Activated naive CD4-positive, alpha-beta T cell treated with anti-CD3 and anti-CD28 coated beads for 36 hours (primary cell): ENCODE measurements around the gene MAMSTR. TPM values are rescaled to one million over a fixed set of nuclear protein-coding genes. Genes with fewer than 3 reads are reported as not detected.

ENCODE experiments used
- CTCF ChIA-PET: fragments of 350-600 bp; sonication (Branson Sonifier 250); formaldehyde crosslinking; loops from one replicate; lab custom pipeline; 2021; ENCODE audit warnings: antibody characterized with exemption; lab: Charles Lee
- DNase-seq: peaks from one replicate; pipeline ENCODE4 v3.0.0-alpha.2; 2020
- H3K27ac Mint-ChIP-seq: one replicate; pipeline ENCODE4 v1.8.0; 2021; ENCODE audit warnings: mild to moderate bottlenecking, mixed read lengths
- H3K27me3 Mint-ChIP-seq: one replicate; pipeline ENCODE4 v1.8.0; 2021; ENCODE audit warnings: low read depth, mixed read lengths
- H3K36me3 Mint-ChIP-seq: one replicate; pipeline ENCODE4 v1.8.0; 2021; ENCODE audit warnings: low read depth, mixed read lengths
- H3K4me1 Mint-ChIP-seq: one replicate; pipeline ENCODE4 v1.8.0; 2021; ENCODE audit warnings: low read depth, mixed read lengths
- H3K4me3 Mint-ChIP-seq: one replicate; pipeline ENCODE4 v1.8.0; 2021; ENCODE audit warnings: mild to moderate bottlenecking, moderate library complexity, mixed read lengths
- H3K9me3 Mint-ChIP-seq: one replicate; pipeline ENCODE4 v1.8.0; 2021; ENCODE audit warnings: mixed read lengths
- intact Hi-C: fragments of 100-400 bp; cut with micrococcal nuclease; formaldehyde crosslinking; loops from one replicate; pipeline ENCODE4 v1.15.1; 2023
- total RNA-seq, 2 experiments: library from RNA; stranded (reverse); gene quantifications; one replicate each; pipeline ENCODE4 v1.2.3, GENCODE V29; 2021

The MAMSTR gene
- total RNA-seq, 2 experiments from 2014 or later: 0.44 to 0.57 TPM

DNA sequence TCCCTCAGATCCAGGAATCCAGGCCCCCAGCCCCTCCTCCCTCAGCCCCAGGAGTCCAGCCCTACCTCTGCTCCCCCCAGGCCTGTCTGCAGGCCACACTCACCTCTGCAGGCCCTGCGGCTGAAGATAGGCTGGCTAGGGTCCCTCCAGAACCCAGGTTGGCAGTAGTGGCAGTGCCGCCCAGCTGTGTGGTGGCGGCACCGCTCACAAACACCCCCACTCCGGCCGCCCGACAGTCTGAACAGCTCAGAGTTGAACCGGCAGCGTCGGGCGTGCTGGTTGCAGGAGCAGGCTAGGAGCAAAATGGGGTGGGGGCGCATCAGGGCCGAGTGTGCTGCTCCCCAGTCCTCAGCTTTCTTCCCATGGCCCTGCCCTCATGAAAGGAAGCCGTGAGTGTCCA is 55.0 kb downstream of the MAMSTR start:
- Mint-ChIP-seq H3K27me3 (no peaks in the 10 kb centered on the region), H3K27ac (no peak overlapping the region), H3K4me1 (peaks cover 8% of the 10 kb centered on the region), H3K36me3 (no peaks in the 10 kb centered on the region), H3K9me3 (no peaks in the 10 kb centered on the region), H3K4me3 (no peak overlapping the region)
- CTCF ChIA-PET: interaction anchor here (0.6 to 1.3 kb wide), 2 partner anchors 10 to 105 kb away, joined by 3 to 7 read pairs; no protein-coding TSS in a partner anchor
- intact Hi-C loops: no loop called here
- no peak for DNase-seq

DNA sequence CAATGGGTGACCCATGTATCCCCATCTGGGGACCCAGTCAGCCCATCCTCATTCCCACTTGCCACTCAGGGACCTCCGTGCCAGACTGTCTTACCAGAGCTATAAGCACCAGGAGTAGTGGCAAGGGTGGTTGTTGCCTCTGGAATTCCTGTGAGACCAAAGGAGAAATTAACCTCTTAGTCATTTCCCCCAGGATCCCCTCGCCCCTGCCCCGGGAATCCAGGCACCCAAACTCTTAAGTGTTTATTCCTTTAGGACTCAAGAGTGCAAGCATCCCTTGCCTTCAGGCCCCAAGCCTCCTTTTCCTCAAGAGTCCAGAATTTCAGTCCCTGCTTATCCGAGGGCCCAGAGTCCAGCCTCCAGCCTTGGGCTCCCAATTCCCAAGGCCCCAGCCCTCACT is 55.9 kb downstream of the MAMSTR start:
- intact Hi-C loops: no loop called here
- no peak overlapping the region for H3K4me3 Mint-ChIP-seq
- no peaks in the 10 kb centered on the region for H3K9me3 Mint-ChIP-seq
- H3K27ac Mint-ChIP-seq: no peak overlapping the region
- H3K27me3 Mint-ChIP-seq: no peaks in the 10 kb centered on the region
- CTCF ChIA-PET: no interaction called here
- peaks cover 8% of the 10 kb centered on the region for H3K4me1 Mint-ChIP-seq
- no peak for DNase-seq
- H3K36me3 Mint-ChIP-seq: no peaks in the 10 kb centered on the region

Other genes starting within 250 kb of the MAMSTR start
- 1 to 10 TPM; 2.3 to 2.6 TPM for gene LMTK3, start 207.9 kb downstream of the MAMSTR start, total RNA-seq
- not detected for gene SULT2B1, start 167.6 kb downstream of the MAMSTR start, total RNA-seq
- gene SPACA4, start 113.0 kb downstream of the MAMSTR start, total RNA-seq: not detected
- gene FAM83E, start 104.6 kb downstream of the MAMSTR start, total RNA-seq: 1 to 10 TPM; 2.0 TPM
- 1,000 to 10,000 TPM; 2,373 to 2,473 TPM for gene RPL18, start 100.5 kb downstream of the MAMSTR start, total RNA-seq
- 10 to 100 TPM; 20.1 to 20.6 TPM for gene SPHK2, start 100.2 kb downstream of the MAMSTR start, total RNA-seq
- gene DBP, start 82.3 kb downstream of the MAMSTR start, total RNA-seq: 1 to 10 TPM; 7.8 to 9.7 TPM
- gene CA11, start 73.5 kb downstream of the MAMSTR start, total RNA-seq: 10 to 100 TPM; 12.0 to 14.9 TPM
- under 1 TPM in 1 of 2 experiments, not detected in 1; 0.17 TPM for gene NTN5, start 46.7 kb downstream of the MAMSTR start, total RNA-seq
- not detected for gene FUT2, start 23.8 kb downstream of the MAMSTR start, total RNA-seq
- under 1 TPM in 1 of 2 experiments, not detected in 1; 0.17 TPM for gene RASIP1, start 20.9 kb upstream of the MAMSTR start, total RNA-seq
- gene IZUMO1, start 27.2 kb upstream of the MAMSTR start, total RNA-seq: not detected
- gene FUT1, start 32.9 kb upstream of the MAMSTR start, total RNA-seq: under 1 TPM; 0.07 to 0.12 TPM
- gene FGF21, start 35.8 kb upstream of the MAMSTR start, total RNA-seq: not detected
- 10 to 100 TPM; 66.4 to 66.8 TPM for gene BCAT2, start 91.3 kb upstream of the MAMSTR start, total RNA-seq
- under 1 TPM in 1 of 2 experiments, not detected in 1; 0.50 TPM for gene HSD17B14, start 116.8 kb upstream of the MAMSTR start, total RNA-seq
- gene PLEKHA4, start 148.9 kb upstream of the MAMSTR start, total RNA-seq: 1 to 10 TPM; 8.3 to 8.8 TPM
- 10 to 100 TPM; 96.5 to 97.4 TPM for gene PPP1R15A, start 152.7 kb upstream of the MAMSTR start, total RNA-seq
- under 1 TPM; 0.54 to 0.81 TPM for gene TULP2, start 179.0 kb upstream of the MAMSTR start, total RNA-seq
- gene NUCB1, start 180.6 kb upstream of the MAMSTR start, total RNA-seq: 100 to 1,000 TPM; 172 to 182 TPM
- 1 to 10 TPM; 4.2 to 4.5 TPM for gene DHDH, start 214.0 kb upstream of the MAMSTR start, total RNA-seq
- gene BAX, start 235.2 kb upstream of the MAMSTR start, total RNA-seq: 100 to 1,000 TPM; 267 to 302 TPM
- 1,000 to 10,000 TPM; 1,093 to 1,120 TPM for gene FTL, start 245.6 kb upstream of the MAMSTR start, total RNA-seq